Posterior vena cava (tissue), 2 donors: ENCODE data around the gene RIMBP2. TPM values are rescaled to one million over a fixed set of nuclear protein-coding genes. Genes with fewer than 3 reads are reported as not detected.

ENCODE experiments used
- DNase-seq: peaks from one replicate; pipeline ENCODE4 v3.0.0-alpha.2; 2020; ENCODE audit warnings: low spot score
- intact Hi-C, 2 donors: fragments of 100-400 bp; cut with DNase I; formaldehyde crosslinking; loops; one replicate each; pipeline versions ENCODE4 v1.14.1 to v1.14.2; 2022 to 2023
- total RNA-seq, 2 donors: library from RNA; stranded (reverse); fragmentation: NEBNext Ultra II Directional; extraction: Animal tissue kit (Norgen Biotek cat#: 25700); gene quantifications; one replicate each; pipeline ENCODE4 v1.2.1, GENCODE V29; 2021
- donor health status: DM: yes; HTN: yes; CAD: no.
- donor health status: DM: yes; HTN: yes; CAD: no.

The RIMBP2 gene
- total RNA-seq, 2 donors from 2014 or later = 1.3 to 1.7 TPM

DNA sequence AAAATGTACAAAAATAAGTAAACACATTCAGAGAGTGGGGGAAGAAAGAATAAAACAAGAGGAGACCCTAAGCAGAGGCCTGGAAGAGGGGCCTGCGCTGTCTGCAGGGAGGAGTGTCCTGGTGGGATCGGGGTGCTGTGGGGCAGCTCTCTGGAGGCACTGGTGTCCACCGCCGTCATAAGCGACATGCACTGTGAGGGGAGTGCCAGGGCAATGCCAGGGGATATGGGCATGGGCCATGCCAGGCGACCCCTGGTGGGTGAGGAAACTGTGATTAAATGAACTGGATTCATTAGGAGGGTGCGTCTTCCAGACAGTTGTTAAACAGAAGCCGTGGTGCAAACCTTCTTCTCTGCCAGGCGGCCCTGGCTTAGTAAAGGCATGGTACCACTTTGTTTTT is 261.8 kb downstream of the RIMBP2 start:
- no peak for DNase-seq
- intact Hi-C loops = loop anchor here in 1 of 2 donors (5.0 kb wide), 2 partner anchors 638 to 1152 kb away; no protein-coding TSS in a partner anchor

DNA sequence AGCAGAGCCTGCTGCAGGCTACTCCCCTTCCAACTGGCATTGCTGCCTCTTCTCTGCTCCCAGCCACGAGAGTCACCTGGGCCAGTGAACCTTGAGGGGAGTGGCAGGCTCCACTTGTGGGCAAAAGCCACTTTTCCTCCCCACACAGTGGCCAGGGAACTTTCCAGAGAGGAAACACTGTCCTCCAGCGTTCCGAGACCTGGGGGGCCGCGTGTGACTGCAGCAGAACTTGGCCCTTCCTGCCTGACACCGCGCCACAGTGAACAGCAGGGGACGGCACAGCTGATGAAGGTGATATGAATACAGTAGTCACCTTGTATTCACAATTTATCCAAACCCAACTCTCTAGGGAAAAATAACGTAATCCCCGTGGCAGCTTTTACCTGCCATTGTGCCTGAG is 263.6 kb downstream of the RIMBP2 start:
- intact Hi-C loops = loop anchor here in 1 of 2 donors (5.0 kb wide), 2 partner anchors 640 to 1150 kb away; no protein-coding TSS in a partner anchor
- DNase-seq = no peak

- intact Hi-C loops = loop anchor here in 1 of 2 donors (5.0 kb wide), 2 partner anchors 641 to 1149 kb away; no protein-coding TSS in a partner anchor
- no peak for DNase-seq
These were observed 264.8 kb downstream of the RIMBP2 start for GRCh38 chr12:130451001-130451930.

DNA sequence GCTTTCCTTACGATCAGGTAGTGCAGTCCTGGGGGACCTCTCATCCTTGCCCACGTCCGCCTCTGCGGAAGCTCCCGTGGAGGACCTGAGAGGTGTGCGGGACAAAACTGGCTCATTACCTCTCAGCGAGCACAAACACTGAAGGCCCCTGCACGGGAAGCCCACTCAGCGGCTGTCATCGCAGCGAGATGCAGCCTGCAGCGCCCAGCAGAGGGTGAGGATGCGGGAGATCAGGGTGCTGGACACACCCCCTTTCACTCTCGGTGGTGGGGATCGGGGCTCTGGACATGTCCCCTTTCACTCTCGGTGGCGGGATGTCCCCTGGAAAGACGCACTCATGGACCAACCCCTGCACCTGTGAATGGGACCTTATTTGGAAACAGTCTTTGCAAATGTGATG is 266.8 kb downstream of the RIMBP2 start:
- no peak for DNase-seq
- intact Hi-C loops = no loop called here

DNA sequence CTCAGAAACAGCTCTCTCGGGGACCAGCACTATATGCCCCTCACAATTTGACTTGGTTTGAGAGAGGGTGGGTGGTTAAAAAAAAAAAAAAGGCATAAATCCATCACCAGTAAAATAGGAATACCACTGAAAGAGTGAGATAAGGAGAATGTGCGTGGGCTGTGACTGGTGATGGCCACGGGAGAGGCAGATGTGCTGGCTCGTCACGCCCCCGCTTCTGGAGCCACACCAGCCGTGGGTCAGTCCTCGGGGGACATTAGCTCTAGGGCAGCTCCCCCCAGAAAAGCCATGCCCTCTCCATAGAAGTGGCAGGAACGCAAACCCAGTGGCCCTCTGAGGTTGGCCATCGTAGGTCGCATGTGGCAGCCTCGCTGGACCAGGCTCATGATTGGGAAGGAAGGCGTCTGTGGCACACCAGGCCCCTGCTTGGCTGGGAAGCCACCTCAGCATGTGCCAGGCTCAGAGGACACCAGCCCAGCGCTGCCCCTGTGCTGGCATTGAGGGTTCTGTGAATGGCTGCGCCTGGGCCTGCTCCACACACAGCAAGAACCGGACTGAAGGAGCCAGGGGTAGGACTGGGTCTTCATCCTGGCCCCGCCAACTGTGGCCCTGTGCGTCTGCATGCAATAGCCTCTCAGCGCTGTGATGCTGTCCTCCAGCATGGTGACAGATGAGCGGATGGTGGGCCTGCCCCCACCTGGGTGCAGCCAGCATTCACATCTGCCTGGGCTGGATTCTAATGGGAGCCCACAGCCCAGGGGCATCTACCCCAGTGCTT is 267.9 kb downstream of the RIMBP2 start:
- intact Hi-C loops = no loop called here
- DNase-seq = no peak

- DNase-seq = no peak
- intact Hi-C loops = no loop called here
These were observed 268.5 kb downstream of the RIMBP2 start for GRCh38 chr12:130447655-130447965.

DNA sequence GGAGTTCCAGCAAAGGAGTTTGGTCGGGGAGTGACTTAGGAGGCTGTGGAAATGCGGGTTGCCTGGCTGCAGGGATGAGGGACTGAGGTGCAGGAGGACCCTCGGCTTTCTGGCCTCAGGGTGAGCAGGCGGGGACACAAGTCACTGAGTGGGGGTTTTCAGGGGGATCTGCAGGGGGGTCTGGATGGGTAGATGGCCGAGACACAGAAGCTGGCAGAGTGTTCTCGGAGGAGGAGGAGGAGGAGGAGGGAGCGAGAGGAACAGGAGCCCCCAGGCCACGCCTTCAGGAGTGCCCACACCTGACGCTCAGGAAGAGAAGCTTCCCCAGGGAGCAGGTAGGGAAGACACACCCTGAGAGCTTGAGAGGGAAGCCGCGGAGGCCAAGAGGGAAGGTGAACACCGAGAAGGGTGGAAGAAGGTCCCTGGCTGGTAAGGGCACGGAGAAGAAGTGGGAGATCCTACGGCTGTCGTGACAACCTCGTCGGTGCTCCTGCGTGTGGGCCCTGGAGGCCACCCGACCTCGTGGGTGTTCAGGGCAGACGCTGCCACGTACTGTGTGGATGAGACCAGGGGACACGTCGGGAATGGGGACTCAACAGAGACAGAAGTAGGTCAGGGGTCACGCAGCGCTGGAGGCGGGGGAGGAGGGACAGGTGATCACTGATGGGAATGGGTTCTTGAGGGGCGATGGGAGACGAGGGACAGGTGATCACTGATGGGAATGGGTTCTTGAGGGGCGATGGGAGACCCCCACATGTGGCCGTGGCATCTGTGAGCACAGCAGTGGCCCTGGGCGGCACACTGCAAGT is 269.0 kb downstream of the RIMBP2 start:
- no peak for DNase-seq
- intact Hi-C loops = no loop called here

GRCh38 chr12:130444986-130445385 is 271.1 kb downstream of the RIMBP2 start:
- intact Hi-C loops = no loop called here
- no peak for DNase-seq

DNA sequence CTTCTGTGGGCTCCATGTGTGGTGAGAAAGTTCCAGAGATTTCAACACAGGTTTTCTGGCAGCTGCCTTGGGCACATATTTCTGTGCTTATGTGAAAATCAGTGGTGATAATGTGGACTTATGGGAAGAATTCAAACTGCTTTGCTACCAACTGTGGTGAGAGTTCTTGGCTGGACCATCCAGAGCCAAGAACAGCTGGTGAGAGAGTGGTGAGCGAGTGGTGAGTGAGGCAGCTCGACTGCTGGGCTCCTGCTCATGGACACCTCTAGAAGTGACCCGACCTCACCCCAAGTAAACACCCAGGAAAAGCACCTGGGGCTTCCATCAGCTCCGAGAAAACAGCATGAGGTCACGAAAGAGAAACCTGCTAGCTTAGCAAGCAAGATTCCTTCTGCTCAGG is 272.0 kb downstream of the RIMBP2 start:
- peak; percentile 19 for DNase-seq
- intact Hi-C loops = no loop called here

- intact Hi-C loops = no loop called here
These were observed 274.0 kb downstream of the RIMBP2 start for GRCh38 chr12:130441771-130442760.

DNA sequence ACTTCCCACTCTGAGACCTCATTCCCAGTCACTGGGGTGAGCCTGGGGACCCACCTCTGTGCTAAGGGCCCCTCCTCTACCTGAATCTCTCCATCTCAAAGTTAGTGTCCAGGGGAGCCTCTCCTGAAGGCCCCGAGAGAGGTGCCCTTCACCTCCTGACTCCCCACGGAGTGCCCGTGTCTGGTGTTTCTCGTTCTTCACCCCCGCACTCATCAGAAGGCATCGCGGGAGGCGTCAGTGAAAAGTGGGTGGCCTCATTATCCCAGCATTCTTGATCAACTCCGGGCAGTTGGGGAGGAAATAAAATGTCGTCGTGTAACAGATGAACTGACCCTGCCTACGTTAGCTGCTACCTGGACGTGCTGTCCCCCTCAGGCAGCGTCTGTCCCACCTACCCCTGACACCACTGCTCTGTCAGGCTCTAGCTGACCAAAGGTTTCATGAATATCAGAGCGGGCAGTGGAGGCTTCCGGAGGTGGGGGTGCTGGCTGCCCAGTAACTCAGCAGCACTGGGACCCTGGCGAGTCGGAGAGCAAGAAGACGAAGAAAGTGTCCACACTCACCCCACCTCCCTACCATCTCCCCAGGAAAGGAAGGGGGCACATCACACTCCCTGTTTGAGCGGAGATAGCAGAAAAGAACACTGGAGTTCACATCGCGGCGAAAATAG is 275.6 kb downstream of the RIMBP2 start:
- DNase-seq = peak; percentile 53
- intact Hi-C loops = no loop called here

More at GRCh38 chr12:130441771-130442760, 274.0 kb downstream of the RIMBP2 start:
- DNase-seq = peak; percentile 61

GRCh38 chr12:130439250-130439649 is 276.8 kb downstream of the RIMBP2 start:
- peak; percentile 14 for DNase-seq
- intact Hi-C loops = no loop called here

GRCh38 chr12:130438711-130439110 is 277.4 kb downstream of the RIMBP2 start:
- intact Hi-C loops = no loop called here
- DNase-seq = peak; percentile 62

GRCh38 chr12:130438243-130438620 is 277.9 kb downstream of the RIMBP2 start:
- peak; percentile 42 for DNase-seq
- intact Hi-C loops = no loop called here

DNA sequence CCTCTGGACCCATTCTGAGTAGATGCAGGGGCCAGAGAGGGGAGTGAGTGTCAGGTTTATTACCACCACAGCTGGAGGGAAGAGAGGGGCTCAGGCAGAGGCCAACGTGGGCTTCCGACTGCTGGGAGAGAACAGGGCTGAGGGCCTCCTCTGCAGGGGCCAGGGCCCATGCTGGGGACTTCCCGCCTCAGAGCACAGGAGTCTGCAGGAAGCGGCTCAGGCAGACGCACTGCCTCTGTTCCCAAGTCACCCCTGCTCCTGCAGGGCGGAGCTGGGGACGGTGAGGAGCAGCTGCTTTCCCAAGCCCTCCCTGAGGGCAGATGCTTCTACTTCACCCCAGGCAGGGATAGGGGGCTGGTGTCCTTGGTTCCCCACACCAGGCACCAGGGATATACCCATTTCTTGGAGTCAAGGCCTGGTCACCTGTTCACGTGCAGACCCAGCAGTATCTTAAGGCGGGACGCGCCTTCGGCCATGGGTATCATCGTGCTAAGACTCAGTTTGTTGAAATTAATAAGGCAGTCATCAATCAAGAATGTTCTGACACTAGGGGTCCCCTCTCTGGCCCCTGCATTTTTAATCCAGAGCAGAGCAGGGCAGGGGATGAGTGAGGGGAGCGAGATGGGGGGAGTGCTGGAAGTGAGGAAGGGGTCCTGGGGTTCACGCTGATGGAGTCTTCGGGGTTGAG is 278.4 kb downstream of the RIMBP2 start:
- intact Hi-C loops = no loop called here
- peak; percentile 55 for DNase-seq

GRCh38 chr12:130436741-130437501 is 279.2 kb downstream of the RIMBP2 start:
- intact Hi-C loops = no loop called here
- peak; percentile 69 for DNase-seq
